ENCODE data around the gene CES4A. TPM values are rescaled to one million over a fixed set of nuclear protein-coding genes. Genes with fewer than 3 reads are reported as not detected.

CES4A gene
- total and polyA plus RNA-seq, 2 of the 13 experiments (the other 11 are each of a cell fraction or from before 2014, with no cell fraction given) = 0.09 to 0.17 TPM

DNA sequence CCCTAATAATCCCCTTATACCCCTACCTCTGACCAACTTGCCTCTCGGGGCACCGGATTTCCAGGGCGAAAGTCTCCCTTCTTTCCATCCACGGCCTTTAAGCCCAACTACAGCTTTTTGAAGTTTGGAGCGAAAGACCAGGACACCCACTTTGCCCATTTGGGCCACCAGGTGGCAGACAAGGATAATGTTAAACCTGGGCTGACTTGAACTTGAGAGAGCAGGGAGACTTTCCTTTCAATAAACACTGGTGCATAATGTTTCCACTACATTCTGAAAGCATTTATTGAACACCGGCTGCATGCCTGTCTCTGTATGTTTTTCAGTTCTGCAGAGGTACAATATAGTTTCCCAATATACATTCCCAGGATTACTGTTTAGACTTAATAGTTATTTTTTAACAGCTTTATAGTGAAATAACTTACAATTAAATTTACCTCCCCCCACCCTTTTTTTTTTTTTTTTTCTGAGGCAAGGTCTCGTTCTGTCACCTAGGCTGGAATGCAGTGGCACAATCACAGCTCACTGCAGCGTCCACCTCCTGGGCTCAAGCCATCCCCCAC, 34.2 kb upstream of the CES4A start (continued):
- no peak for TF ChIP-seq AGO1 (IDR thresholded peaks at IDR 0.05; ENCODE audit: low read depth, low read length, poor library complexity, severe bottlenecking)
- peak; percentile 67; the same call in 1 of the 2 replicates for TF ChIP-seq IRF2 (CRISPR knock-in tag; IDR thresholded peaks at IDR 0.05)
- TF ChIP-seq, protein P1, sequence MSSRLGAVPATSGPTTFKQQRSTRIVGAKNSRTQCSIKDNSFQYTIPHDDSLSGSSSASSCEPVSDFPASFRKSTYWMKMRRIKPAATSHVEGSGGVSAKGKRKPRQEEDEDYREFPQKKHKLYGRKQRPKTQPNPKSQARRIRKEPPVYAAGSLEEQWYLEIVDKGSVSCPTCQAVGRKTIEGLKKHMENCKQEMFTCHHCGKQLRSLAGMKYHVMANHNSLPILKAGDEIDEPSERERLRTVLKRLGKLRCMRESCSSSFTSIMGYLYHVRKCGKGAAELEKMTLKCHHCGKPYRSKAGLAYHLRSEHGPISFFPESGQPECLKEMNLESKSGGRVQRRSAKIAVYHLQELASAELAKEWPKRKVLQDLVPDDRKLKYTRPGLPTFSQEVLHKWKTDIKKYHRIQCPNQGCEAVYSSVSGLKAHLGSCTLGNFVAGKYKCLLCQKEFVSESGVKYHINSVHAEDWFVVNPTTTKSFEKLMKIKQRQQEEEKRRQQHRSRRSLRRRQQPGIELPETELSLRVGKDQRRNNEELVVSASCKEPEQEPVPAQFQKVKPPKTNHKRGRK (CRISPR knock-in tag; IDR thresholded peaks at IDR 0.05) = no peak
- no peak for TF ChIP-seq PAWR (CRISPR knock-in tag; IDR thresholded peaks at IDR 0.05; ENCODE audit: borderline replicate concordance)
- no peak for TF ChIP-seq TMF1 (CRISPR knock-in tag; IDR thresholded peaks at IDR 0.05; ENCODE audit: low read depth)
- TF ChIP-seq ETV5 (CRISPR knock-in tag; IDR thresholded peaks at IDR 0.05; ENCODE audit: borderline replicate concordance) = no peak
- TF ChIP-seq, protein P2, sequence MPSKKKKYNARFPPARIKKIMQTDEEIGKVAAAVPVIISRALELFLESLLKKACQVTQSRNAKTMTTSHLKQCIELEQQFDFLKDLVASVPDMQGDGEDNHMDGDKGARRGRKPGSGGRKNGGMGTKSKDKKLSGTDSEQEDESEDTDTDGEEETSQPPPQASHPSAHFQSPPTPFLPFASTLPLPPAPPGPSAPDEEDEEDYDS (CRISPR knock-in tag; IDR thresholded peaks at IDR 0.05) = peak; percentile 46; the same call in 1 of the 2 replicates
- TF ChIP-seq ZNF652 (CRISPR knock-in tag; IDR thresholded peaks at IDR 0.05; ENCODE audit: borderline replicate concordance, low read depth) = no peak
- TF ChIP-seq, protein P3, sequence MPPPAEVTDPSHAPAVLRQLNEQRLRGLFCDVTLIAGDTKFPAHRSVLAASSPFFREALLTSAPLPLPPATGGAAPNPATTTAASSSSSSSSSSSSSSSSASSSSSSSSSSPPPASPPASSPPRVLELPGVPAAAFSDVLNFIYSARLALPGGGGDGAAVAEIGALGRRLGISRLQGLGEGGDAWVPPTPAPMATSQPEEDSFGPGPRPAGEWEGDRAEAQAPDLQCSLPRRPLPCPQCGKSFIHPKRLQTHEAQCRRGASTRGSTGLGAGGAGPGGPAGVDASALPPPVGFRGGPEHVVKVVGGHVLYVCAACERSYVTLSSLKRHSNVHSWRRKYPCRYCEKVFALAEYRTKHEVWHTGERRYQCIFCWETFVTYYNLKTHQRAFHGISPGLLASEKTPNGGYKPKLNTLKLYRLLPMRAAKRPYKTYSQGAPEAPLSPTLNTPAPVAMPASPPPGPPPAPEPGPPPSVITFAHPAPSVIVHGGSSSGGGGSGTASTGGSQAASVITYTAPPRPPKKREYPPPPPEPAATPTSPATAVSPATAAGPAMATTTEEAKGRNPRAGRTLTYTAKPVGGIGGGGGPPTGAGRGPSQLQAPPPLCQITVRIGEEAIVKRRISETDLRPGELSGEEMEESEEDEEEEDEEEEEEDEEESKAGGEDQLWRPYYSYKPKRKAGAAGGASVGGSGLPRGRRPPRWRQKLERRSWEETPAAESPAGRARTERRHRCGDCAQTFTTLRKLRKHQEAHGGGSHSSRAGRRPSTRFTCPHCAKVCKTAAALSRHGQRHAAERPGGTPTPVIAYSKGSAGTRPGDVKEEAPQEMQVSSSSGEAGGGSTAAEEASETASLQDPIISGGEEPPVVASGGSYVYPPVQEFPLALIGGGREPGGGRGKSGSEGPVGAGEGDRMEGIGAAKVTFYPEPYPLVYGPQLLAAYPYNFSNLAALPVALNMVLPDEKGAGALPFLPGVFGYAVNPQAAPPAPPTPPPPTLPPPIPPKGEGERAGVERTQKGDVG (CRISPR knock-in tag; IDR thresholded peaks at IDR 0.05; ENCODE audit: borderline replicate concordance) = no peak
- TF ChIP-seq PHF20 (CRISPR knock-in tag; IDR thresholded peaks at IDR 0.05) = no peak
- TF ChIP-seq ZNF501 (CRISPR knock-in tag; IDR thresholded peaks at IDR 0.05) = 0 out of 2 replicates have a peak, but pooled peaks have one; percentile 59
- TF ChIP-seq HES4 (CRISPR knock-in tag; IDR thresholded peaks at IDR 0.05; ENCODE audit: borderline replicate concordance) = no peak
- no peak for TF ChIP-seq GTF2F1 (IDR thresholded peaks at IDR 0.05; ENCODE audit: low read length)
- TF ChIP-seq ZNF674 (CRISPR knock-in tag; IDR thresholded peaks at IDR 0.05; ENCODE audit: low read depth) = no peak
- no peak for TF ChIP-seq NRL (CRISPR knock-in tag; IDR thresholded peaks at IDR 0.05; ENCODE audit: borderline replicate concordance)
- no peak for TF ChIP-seq NKX3-1 (CRISPR knock-in tag; IDR thresholded peaks at IDR 0.05)
- TF ChIP-seq MZF1 (CRISPR knock-in tag; IDR thresholded peaks at IDR 0.05; ENCODE audit: borderline replicate concordance) = no peak
- TF ChIP-seq, protein P4, sequence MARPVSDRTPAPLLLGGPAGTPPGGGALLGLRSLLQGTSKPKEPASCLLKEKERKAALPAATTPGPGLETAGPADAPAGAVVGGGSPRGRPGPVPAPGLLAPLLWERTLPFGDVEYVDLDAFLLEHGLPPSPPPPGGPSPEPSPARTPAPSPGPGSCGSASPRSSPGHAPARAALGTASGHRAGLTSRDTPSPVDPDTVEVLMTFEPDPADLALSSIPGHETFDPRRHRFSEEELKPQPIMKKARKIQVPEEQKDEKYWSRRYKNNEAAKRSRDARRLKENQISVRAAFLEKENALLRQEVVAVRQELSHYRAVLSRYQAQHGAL (CRISPR knock-in tag; IDR thresholded peaks at IDR 0.05; ENCODE audit: not compliant biosample characterization) = no peak
- no peak for TF ChIP-seq ZNF660 (CRISPR knock-in tag; IDR thresholded peaks at IDR 0.05; ENCODE audit: borderline replicate concordance, low read depth)
- no peak for TF ChIP-seq CREB1 (IDR thresholded peaks at IDR 0.05)
- no peak for TF ChIP-seq CREB1 (CRISPR knock-in tag; IDR thresholded peaks at IDR 0.05)
- TF ChIP-seq, protein P5, sequence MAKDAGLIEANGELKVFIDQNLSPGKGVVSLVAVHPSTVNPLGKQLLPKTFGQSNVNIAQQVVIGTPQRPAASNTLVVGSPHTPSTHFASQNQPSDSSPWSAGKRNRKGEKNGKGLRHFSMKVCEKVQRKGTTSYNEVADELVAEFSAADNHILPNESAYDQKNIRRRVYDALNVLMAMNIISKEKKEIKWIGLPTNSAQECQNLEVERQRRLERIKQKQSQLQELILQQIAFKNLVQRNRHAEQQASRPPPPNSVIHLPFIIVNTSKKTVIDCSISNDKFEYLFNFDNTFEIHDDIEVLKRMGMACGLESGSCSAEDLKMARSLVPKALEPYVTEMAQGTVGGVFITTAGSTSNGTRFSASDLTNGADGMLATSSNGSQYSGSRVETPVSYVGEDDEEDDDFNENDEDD (CRISPR knock-in tag; IDR thresholded peaks at IDR 0.05; ENCODE audit: borderline replicate concordance) = no peak
- TF ChIP-seq TEAD2 (CRISPR knock-in tag; IDR thresholded peaks at IDR 0.05) = no peak
